LNCaP clone FGC (cell line): ENCODE data around the gene ANGPTL8.

Experiments
- DNase-seq: peaks from one replicate; pipeline ENCODE4 v3.0.0-alpha.2; 2011; ENCODE audit warnings: low read depth
- H3K4me3 ChIP-seq: 2 replicates; pipeline ENCODE4 v1.5.1; 2011; ENCODE audit warnings: mild to moderate bottlenecking, low read depth, low read length, control low read depth
- CTCF ChIP-seq: IDR thresholded peaks from 2 replicates; pipeline ENCODE4 v1.5.1; 2012; ENCODE audit warnings: mild to moderate bottlenecking; ENCODE audit not compliant: control insufficient read depth, insufficient read depth; ENCODE audit errors: extremely low read depth

Gene ANGPTL8

DNA sequence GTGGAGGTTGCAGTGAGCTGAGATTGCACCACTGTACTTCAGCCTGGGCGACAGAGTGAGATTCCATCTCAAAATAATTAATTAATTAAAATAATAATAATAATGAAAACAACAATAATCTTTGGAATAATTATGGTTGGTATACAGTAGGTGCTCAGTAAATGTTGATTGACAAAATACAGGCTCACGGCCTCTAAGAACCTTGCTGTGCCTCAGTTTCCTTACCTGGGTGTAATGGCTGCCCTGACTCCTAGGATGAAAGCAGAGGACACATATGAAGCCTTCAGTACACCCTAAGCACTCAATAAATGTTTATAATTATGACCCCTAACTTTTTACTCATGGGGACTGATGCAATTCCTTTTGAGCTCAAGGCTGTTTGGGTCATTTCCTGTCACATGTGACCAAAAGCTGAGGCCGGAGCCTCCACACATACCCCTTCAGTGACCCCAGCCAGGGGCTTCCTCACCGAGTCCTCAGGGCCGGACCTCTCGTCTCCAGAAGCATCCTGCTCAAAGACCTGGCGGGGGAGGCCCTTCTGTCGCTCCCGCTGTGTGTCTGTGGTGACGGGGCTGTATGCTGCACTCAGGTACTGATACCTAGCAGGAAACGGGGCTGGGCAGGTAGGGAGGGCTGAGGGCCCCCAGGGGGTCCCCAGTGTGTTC is 12.4 kb downstream of the ANGPTL8 start:
- TF ChIP-seq CTCF, result no peak
- no peak overlapping the region for H3K4me3 ChIP-seq
- DNase-seq, result no peak

- no peak for DNase-seq
- no peak for TF ChIP-seq CTCF
Measured at GRCh38 chr19:11252665-11253355, 13.4 kb downstream of the ANGPTL8 start.

GRCh38 chr19:11254666-11255065 is 15.2 kb downstream of the ANGPTL8 start:
- DNase-seq, result no peak
- TF ChIP-seq CTCF, result peak; percentile 17; the same call in 1 of the 2 replicates

More at GRCh38 chr19:11252665-11253355, 13.4 kb downstream of the ANGPTL8 start:
- no peak overlapping the region for H3K4me3 ChIP-seq

GRCh38 chr19:11256189-11256588 is 16.8 kb downstream of the ANGPTL8 start:
- H3K4me3 ChIP-seq, result no peak overlapping the region
- no peak for TF ChIP-seq CTCF
- DNase-seq, result no peak

More at GRCh38 chr19:11254666-11255065, 15.2 kb downstream of the ANGPTL8 start:
- H3K4me3 ChIP-seq, result no peak overlapping the region

GRCh38 chr19:11257846-11258380 is 18.5 kb downstream of the ANGPTL8 start:
- DNase-seq, result no peak
- no peak for TF ChIP-seq CTCF
- H3K4me3 ChIP-seq, result no peak overlapping the region

DNA sequence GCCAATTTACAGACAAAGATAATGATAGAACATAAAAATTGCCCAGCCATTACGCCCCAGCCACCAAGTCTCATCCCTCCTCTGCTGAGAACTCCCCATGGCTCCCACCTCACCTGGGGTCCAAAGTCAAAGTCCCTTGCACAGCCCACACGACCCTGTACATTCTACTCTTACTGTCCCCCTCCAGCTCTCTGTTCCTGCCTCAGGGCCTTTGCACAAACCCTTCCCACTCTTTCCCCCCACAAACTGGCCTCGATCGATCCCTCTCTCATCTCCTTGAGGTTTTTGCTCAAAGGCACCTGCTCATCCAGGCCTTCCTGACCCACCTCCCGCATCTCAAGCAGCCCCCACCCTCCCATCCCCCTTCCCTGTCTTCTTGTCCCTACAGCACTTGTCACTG is 21.6 kb downstream of the ANGPTL8 start:
- no peak for TF ChIP-seq CTCF
- H3K4me3 ChIP-seq, result no peak overlapping the region
- DNase-seq, result no peak
